Measurements from ENCODE around the gene CMTM8. TPM values are rescaled to one million over a fixed set of nuclear protein-coding genes. Genes with fewer than 3 reads are reported as not detected.
"Not testable (repeated sequence)": the region's sequence is repeated elsewhere in the genome, so short reads cannot be mapped to it uniquely, and the experiment has no call there.

The CMTM8 gene
- total RNA-seq, 1 donor from 2014 or later, result 7.5 TPM

GRCh38 chr3:32222950-32223349 lies 15.5 kb upstream of the CMTM8 start:
- TF ChIP-seq CTCF (IDR thresholded peaks at IDR 0.05; ENCODE audit: insufficient read depth, low read length, poor library complexity, severe bottlenecking), result no peak
- Histone ChIP-seq H3K27me3 (ENCODE audit: control insufficient read depth, insufficient read depth, low read length) (no peaks in the 10 kb centered on the region), H3K36me3 (ENCODE audit: control insufficient read depth, insufficient read depth, low read length) (no peaks in the 10 kb centered on the region), H3K4me3 (ENCODE audit: low read depth, low read length) (no peak overlapping the region)
- DNase-seq (ENCODE audit: low read depth), result no peak

GRCh38 chr3:32224016-32224516 lies 14.4 kb upstream of the CMTM8 start:
- no peak for TF ChIP-seq CTCF (IDR thresholded peaks at IDR 0.05; ENCODE audit: insufficient read depth, low read length, poor library complexity, severe bottlenecking)

GRCh38 chr3:32226875-32227500 lies 11.5 kb upstream of the CMTM8 start:
- TF ChIP-seq CTCF (IDR thresholded peaks at IDR 0.05; ENCODE audit: insufficient read depth, low read length, poor library complexity, severe bottlenecking), result no peak

More at GRCh38 chr3:32224016-32224516, 14.4 kb upstream of the CMTM8 start:
- no peak for DNase-seq (ENCODE audit: low read depth)
- Histone ChIP-seq H3K4me3 (ENCODE audit: low read depth, low read length) (no peak overlapping the region), H3K36me3 (ENCODE audit: control insufficient read depth, insufficient read depth, low read length) (no peaks in the 10 kb centered on the region), H3K27me3 (ENCODE audit: control insufficient read depth, insufficient read depth, low read length) (no peaks in the 10 kb centered on the region)

GRCh38 chr3:32228743-32229142 lies 9.7 kb upstream of the CMTM8 start:
- H3K27me3 ChIP-seq (ENCODE audit: control insufficient read depth, insufficient read depth, low read length); DNase-seq (ENCODE audit: low read depth): not testable (repeated sequence)

More at GRCh38 chr3:32226875-32227500, 11.5 kb upstream of the CMTM8 start:
- DNase-seq (ENCODE audit: low read depth), result no peak
- Histone ChIP-seq H3K36me3 (ENCODE audit: control insufficient read depth, insufficient read depth, low read length) (no peaks in the 10 kb centered on the region), H3K4me3 (ENCODE audit: low read depth, low read length) (no peak overlapping the region), H3K27me3 (ENCODE audit: control insufficient read depth, insufficient read depth, low read length) (no peaks in the 10 kb centered on the region)

GRCh38 chr3:32229565-32229964 lies 8.9 kb upstream of the CMTM8 start:
- no peaks in the 10 kb centered on the region for H3K27me3 ChIP-seq (ENCODE audit: control insufficient read depth, insufficient read depth, low read length)
- no peak overlapping the region for H3K4me3 ChIP-seq (ENCODE audit: low read depth, low read length)
- no peaks in the 10 kb centered on the region for H3K36me3 ChIP-seq (ENCODE audit: control insufficient read depth, insufficient read depth, low read length)
- TF ChIP-seq CTCF (IDR thresholded peaks at IDR 0.05; ENCODE audit: insufficient read depth, low read length, poor library complexity, severe bottlenecking), result no peak
- DNase-seq (ENCODE audit: low read depth), result no peak

More at GRCh38 chr3:32228743-32229142, 9.7 kb upstream of the CMTM8 start:
- not testable (repeated sequence) for H3K36me3 ChIP-seq (ENCODE audit: control insufficient read depth, insufficient read depth, low read length); H3K4me3 ChIP-seq (ENCODE audit: low read depth, low read length)

GRCh38 chr3:32236377-32236776 lies 2.1 kb upstream of the CMTM8 start:
- DNase-seq (ENCODE audit: low read depth), result no peak
- Histone ChIP-seq H3K36me3 (ENCODE audit: control insufficient read depth, insufficient read depth, low read length) (no peaks in the 10 kb centered on the region), H3K4me3 (ENCODE audit: low read depth, low read length) (no peak overlapping the region), H3K27me3 (ENCODE audit: control insufficient read depth, insufficient read depth, low read length) (no peaks in the 10 kb centered on the region)
- TF ChIP-seq CTCF (IDR thresholded peaks at IDR 0.05; ENCODE audit: insufficient read depth, low read length, poor library complexity, severe bottlenecking), result no peak
